GM12878 (cell line): ENCODE measurements around the gene MYO1C. TPM values are rescaled to one million over a fixed set of nuclear protein-coding genes. Genes with fewer than 3 reads are reported as not detected.

Experiments used
- ATF7 ChIP-seq: fragments of 450-650 bp; IDR thresholded peaks from 2 replicates; pipeline ENCODE4 v1.6.1; 2016; ENCODE audit warnings: low read depth, mild to moderate bottlenecking
- BHLHE40 ChIP-seq, 2 experiments: fragments of 450-650 bp in 1 of 2; IDR thresholded peaks; 2 replicates each; pipeline ENCODE4 v1.6.1; 2011 to 2017; ENCODE audit warnings: low read depth in 2 of 2, borderline replicate concordance in 1 of 2, improper control_type of control experiment in 1 of 2, low read length in 1 of 2, mild to moderate bottlenecking in 1 of 2
- CHD2 ChIP-seq: IDR thresholded peaks from 2 replicates; pipeline ENCODE4 v1.6.1; 2011; ENCODE audit warnings: low read depth, low read length, improper control_type of control experiment, borderline replicate concordance
- CTCF ChIP-seq, 3 experiments: IDR thresholded peaks in 2 of 3; conservative IDR thresholded peaks in 1 of 3; 2 replicates each; pipeline ENCODE4 v1.5.1; 2011; ENCODE audit warnings: low read depth in 3 of 3, low read length in 3 of 3, mild to moderate bottlenecking in 3 of 3, control low read depth in 2 of 3, moderate library complexity in 2 of 3, inconsistent platforms in 1 of 3, mixed read lengths in 1 of 3; ENCODE audit not compliant: control insufficient read depth in 2 of 3, insufficient read depth in 1 of 3; ENCODE audit errors: extremely low read depth in 1 of 3
- E4F1 ChIP-seq: fragments of 450-650 bp; IDR thresholded peaks from 2 replicates; pipeline ENCODE4 v1.6.1; 2018; ENCODE audit warnings: borderline replicate concordance, mild to moderate bottlenecking; ENCODE audit not compliant: partially characterized antibody
- EGR1 ChIP-seq, 2 experiments: IDR thresholded peaks; 1 replicate in 1 of 2; 2 replicates in 1 of 2; pipeline ENCODE4 v1.6.1; 2011 to 2012; ENCODE audit warnings: low read depth in 2 of 2, low read length in 2 of 2, borderline replicate concordance in 1 of 2, mild to moderate bottlenecking in 1 of 2, moderate library complexity in 1 of 2
- FOXK2 ChIP-seq: fragments of 450-650 bp; IDR thresholded peaks from 2 replicates; pipeline ENCODE4 v1.6.1; 2017; ENCODE audit warnings: mild to moderate bottlenecking, moderate library complexity
- IKZF1 ChIP-seq: fragments of 450-650 bp; conservative IDR thresholded peaks from 2 replicates; pipeline ENCODE4 v1.6.1; 2017; ENCODE audit warnings: antibody characterized with exemption, mild to moderate bottlenecking
- MEF2A ChIP-seq: IDR thresholded peaks from 2 replicates; pipeline ENCODE4 v1.6.1; 2011; ENCODE audit warnings: low read depth, mild to moderate bottlenecking, low read length, moderate library complexity; ENCODE audit not compliant: insufficient read depth
- MXI1 ChIP-seq: fragments of 150-350 bp; IDR thresholded peaks from 2 replicates; pipeline ENCODE4 v1.6.1; 2011; ENCODE audit warnings: low read depth, mild to moderate bottlenecking, inconsistent platforms, low read length, improper control_type of control experiment
- MYC ChIP-seq: IDR thresholded peaks from 2 replicates; pipeline ENCODE4 v1.6.1; 2011; ENCODE audit warnings: mild to moderate bottlenecking, low read length, moderate library complexity, inconsistent platforms; ENCODE audit not compliant: insufficient read depth, insufficient replicate concordance, insufficient read length, severe bottlenecking
- NFXL1 ChIP-seq: fragments of 450-650 bp; IDR thresholded peaks from 2 replicates; pipeline ENCODE4 v1.6.1; 2017; ENCODE audit warnings: antibody characterized with exemption, mild to moderate bottlenecking, borderline replicate concordance
- NKRF ChIP-seq: fragments of 450-650 bp; conservative IDR thresholded peaks from 2 replicates; pipeline ENCODE4 v1.6.1; 2017; ENCODE audit warnings: mild to moderate bottlenecking, moderate library complexity
- NRF1 ChIP-seq: conservative IDR thresholded peaks from 2 replicates; pipeline ENCODE4 v1.6.1; 2011; ENCODE audit warnings: mild to moderate bottlenecking, low read depth, low read length, improper control_type of control experiment
- SP1 ChIP-seq: IDR thresholded peaks from one replicate; pipeline ENCODE4 v1.6.1; 2011; ENCODE audit warnings: low read depth, low read length
- TCF12 ChIP-seq: IDR thresholded peaks from 2 replicates; pipeline ENCODE4 v1.6.1; 2011; ENCODE audit warnings: low read depth, mild to moderate bottlenecking, low read length
- TCF3 ChIP-seq: IDR thresholded peaks from 2 replicates; pipeline ENCODE4 v1.6.1; 2012; ENCODE audit warnings: low read depth, mild to moderate bottlenecking, low read length, borderline replicate concordance; ENCODE audit not compliant: insufficient read depth
- ZBED1 ChIP-seq: IDR thresholded peaks from 2 replicates; pipeline ENCODE4 v1.6.1; 2016; ENCODE audit warnings: borderline replicate concordance
- polyA plus RNA-seq, 11 experiments: library from polyadenylated mRNA; depleted of rRNA in 4 of 11; unstranded in 6 of 11; stranded (reverse) in 5 of 11; fragments of >200 nt; fragmentation: Nextera tagmentation in 4 of 11; fragmentation: Illumina TruSeq in 1 of 11; extraction: Ambion mirVana in 4 of 11; extraction: Trizol in 1 of 11; gene quantifications; 1 replicate in 1 of 11; 2 replicates in 10 of 11; pipeline versions ENCODE4 v1.2.1 to v1.2.3, GENCODE V29; 2011 to 2016; ENCODE audit warnings: inconsistent platforms in 2 of 11, missing spikeins in 2 of 11, low read depth in 1 of 11
- total RNA-seq, 4 experiments: library from RNA; depleted of rRNA in 3 of 4; stranded (reverse); fragments of >200 nt in 3 of 4; fragmentation: Illumina TruSeq in 1 of 4; extraction: Trizol in 1 of 4; gene quantifications; 2 replicates each; pipeline versions ENCODE4 v1.2.1 to v1.2.3, GENCODE V29; 2013 to 2021
- TF ChIP-seq, protein P1 (sequence below): fragments of 450-650 bp; IDR thresholded peaks from 2 replicates; pipeline ENCODE4 v1.6.1; 2017; ENCODE audit warnings: mild to moderate bottlenecking
- TF ChIP-seq, protein P2 (sequence below): fragments of 450-650 bp; IDR thresholded peaks from 2 replicates; pipeline ENCODE4 v1.6.1; 2016; ENCODE audit warnings: mild to moderate bottlenecking

MYO1C gene
- total and polyA plus RNA-seq, 10 of the 15 experiments (the other 5 are each of a cell fraction or from before 2014, with no cell fraction given) = 1.2 to 92.0 (median 36.6) TPM

DNA sequence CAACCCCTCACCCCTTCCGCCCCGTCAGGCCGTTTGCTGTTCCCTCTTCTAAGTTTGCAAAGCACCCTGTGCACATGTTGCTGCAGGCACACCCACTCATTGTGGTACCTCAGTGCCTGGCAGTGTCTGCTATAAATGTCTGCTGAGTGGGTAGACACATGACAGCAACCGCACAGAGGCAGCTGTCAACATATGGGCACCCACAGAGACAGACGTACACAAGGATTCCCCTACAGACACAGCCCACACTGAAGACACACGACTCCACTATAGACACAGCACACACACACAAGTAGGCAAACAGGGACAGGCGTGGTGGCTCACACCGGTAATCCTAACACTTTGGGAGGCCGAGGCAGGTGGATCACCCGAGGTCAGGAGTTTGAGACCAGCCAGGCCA, 18.6 kb downstream of the MYO1C start (continued):
- TF ChIP-seq TCF12 (peak; percentile 72; the same call in 1 of the 2 replicates), BHLHE40 (IDR thresholded peaks at IDR 0.05; ENCODE audit: borderline replicate concordance in 1 of 2, low read depth in 2 of 2, low read length in 1 of 2) (peak; percentile 74 to 83; a peak in 3 of 4 replicates), TCF3 (0 out of 2 replicates have a peak, but pooled peaks have one; percentile 34), ATF7 (peak; percentile 44; the same call in 1 of the 2 replicates), E4F1 (no peak), ZBED1 (peak; percentile 28; the same call in 1 of the 2 replicates), MXI1 (peak; percentile 68), IKZF1 (peak; percentile 43; the same call in 1 of the 2 replicates), MEF2A (peak; percentile 58; the same call in 1 of the 2 replicates), NFXL1 (no peak), EGR1 (IDR thresholded peaks at IDR 0.05; ENCODE audit: borderline replicate concordance in 1 of 2, low read depth in 2 of 2, low read length in 2 of 2) (peak in 1 of 2 experiments; percentile 69; a peak in 2 of 3 replicates), FOXK2 (peak; percentile 74), NKRF (peak; percentile 52; the same call in 1 of the 2 replicates), MYC (peak; percentile 47), NRF1 (no peak), CTCF (IDR thresholded peaks at IDR 0.05 in 2 of 3, conservative IDR thresholded peaks at IDR 0.05 in 1 of 3; ENCODE audit: control insufficient read depth in 2 of 3, extremely low read depth in 1 of 3, insufficient read depth in 1 of 3, low read depth in 3 of 3, low read length in 3 of 3) (no peak), CHD2 (no peak), SP1 (peak; percentile 55)
- TF ChIP-seq, protein P1, sequence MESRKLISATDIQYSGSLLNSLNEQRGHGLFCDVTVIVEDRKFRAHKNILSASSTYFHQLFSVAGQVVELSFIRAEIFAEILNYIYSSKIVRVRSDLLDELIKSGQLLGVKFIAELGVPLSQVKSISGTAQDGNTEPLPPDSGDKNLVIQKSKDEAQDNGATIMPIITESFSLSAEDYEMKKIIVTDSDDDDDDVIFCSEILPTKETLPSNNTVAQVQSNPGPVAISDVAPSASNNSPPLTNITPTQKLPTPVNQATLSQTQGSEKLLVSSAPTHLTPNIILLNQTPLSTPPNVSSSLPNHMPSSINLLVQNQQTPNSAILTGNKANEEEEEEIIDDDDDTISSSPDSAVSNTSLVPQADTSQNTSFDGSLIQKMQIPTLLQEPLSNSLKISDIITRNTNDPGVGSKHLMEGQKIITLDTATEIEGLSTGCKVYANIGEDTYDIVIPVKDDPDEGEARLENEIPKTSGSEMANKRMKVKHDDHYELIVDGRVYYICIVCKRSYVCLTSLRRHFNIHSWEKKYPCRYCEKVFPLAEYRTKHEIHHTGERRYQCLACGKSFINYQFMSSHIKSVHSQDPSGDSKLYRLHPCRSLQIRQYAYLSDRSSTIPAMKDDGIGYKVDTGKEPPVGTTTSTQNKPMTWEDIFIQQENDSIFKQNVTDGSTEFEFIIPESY = no peak
- TF ChIP-seq, protein P2, sequence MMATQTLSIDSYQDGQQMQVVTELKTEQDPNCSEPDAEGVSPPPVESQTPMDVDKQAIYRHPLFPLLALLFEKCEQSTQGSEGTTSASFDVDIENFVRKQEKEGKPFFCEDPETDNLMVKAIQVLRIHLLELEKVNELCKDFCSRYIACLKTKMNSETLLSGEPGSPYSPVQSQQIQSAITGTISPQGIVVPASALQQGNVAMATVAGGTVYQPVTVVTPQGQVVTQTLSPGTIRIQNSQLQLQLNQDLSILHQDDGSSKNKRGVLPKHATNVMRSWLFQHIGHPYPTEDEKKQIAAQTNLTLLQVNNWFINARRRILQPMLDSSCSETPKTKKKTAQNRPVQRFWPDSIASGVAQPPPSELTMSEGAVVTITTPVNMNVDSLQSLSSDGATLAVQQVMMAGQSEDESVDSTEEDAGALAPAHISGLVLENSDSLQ = peak; percentile 34; the same call in 1 of the 2 replicates
